Fibroblast of lung (primary cell): ENCODE data around the gene PKP1.

Experiments used
- CTCF ChIP-seq, 2 donors: IDR thresholded peaks in 1 of 2; conservative IDR thresholded peaks in 1 of 2; 1 replicate in 1 of 2; 2 replicates in 1 of 2; pipeline ENCODE4 v1.5.1; 2011 to 2012; ENCODE audit warnings: low read length in 2 of 2, control low read depth in 1 of 2, inconsistent platforms in 1 of 2, low read depth in 1 of 2, mild to moderate bottlenecking in 1 of 2
- EZH2 ChIP-seq: IDR thresholded peaks from 2 replicates; pipeline ENCODE4 v1.5.1; 2012; ENCODE audit warnings: low read length, control low read depth, mild to moderate bottlenecking; ENCODE audit errors: missing control alignments

DNA sequence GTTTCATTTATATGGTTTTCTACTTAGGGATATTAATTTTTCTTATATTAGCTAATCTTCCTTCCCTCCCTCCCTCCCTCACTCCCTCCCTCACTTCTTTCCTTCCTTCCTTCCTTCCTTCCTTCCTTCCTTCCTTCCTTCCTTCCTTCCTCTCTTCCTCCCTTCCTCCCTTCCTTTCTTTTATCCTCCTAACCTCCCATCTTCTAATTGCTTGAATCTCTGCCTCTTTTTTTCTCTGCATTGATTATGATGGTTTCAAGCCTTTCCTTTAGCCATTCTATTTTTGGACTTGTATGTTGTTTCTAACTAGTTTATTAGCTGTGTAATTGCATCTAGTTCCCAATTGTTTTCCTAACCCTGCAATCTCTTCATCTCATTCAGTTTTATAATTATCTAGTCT is 17.0 kb upstream of the PKP1 start:
- no peak for TF ChIP-seq CTCF (conservative IDR thresholded peaks at IDR 0.05 in 1 of 2, IDR thresholded peaks at IDR 0.05 in 1 of 2; ENCODE audit: low read depth in 1 of 2, low read length in 2 of 2)
- TF ChIP-seq EZH2: no peak
